GM18498 (cell line): ENCODE data around the gene APIP.
A peak's percentile ranks its signal among the peaks of the same experiment; 100 is the strongest.

Source experiments
- ATAC-seq: cut with Tn5 transposase; IDR thresholded peaks from one replicate; pipeline ENCODE4 v1.9.1; 2021; ENCODE audit warnings: mild to moderate bottlenecking, moderate library complexity; ENCODE audit not compliant: unreplicated experiment

Gene APIP

DNA sequence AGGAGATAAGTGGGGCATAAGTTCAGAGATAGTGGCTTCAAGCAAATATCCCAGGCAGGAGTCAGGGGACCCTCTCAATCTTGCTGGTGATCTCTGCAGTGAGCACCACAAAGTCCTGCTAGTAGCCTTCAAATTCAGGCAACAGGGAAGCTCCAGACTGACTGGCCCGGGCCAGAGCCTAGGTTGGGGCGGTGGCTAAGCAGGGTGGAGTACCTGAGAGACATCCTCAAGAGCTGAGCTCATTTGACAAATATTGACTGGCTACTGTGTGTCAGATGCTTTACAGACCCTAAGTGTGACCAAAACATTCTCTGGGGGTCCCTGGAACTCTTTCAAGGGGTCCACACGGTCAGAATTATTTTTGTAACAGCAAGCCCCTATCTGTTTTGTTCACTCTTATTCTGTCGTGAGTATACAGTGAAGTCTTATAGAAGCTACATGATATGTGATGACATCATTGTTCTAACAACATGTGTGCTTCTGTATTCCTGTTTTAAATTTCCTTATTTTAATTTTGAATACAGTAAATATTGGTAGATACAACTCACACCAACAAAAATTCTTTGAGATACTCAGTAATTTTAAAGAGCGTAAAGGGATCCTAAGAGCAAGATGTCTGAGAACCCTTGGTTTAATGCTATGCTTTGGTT is 71.6 kb downstream of the APIP start:
- ATAC-seq, result no peak

DNA sequence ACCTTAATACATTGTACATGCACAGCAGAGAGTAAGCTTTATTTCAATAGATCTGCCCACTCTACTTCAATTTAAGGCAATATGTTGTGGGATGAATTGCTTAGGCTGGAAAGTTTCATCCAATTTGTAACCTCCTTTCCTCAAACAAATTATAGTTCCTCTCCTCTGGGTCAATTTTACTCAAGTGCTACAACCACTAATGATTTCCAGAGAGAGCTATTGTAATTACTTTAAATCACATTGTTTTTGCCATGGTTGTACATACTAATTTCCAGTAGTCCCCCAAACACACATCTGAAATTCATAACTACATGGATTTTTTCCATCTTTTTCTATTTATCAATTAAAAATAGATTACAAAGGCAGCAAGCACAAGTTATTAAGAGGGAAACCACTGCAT is 72.9 kb downstream of the APIP start:
- no peak for ATAC-seq

GRCh38 chr11:34840736-34841386 is 75.3 kb downstream of the APIP start:
- ATAC-seq, result peak; percentile 66

- no peak for ATAC-seq
Measured at GRCh38 chr11:34839969-34840368, 76.2 kb downstream of the APIP start.

DNA sequence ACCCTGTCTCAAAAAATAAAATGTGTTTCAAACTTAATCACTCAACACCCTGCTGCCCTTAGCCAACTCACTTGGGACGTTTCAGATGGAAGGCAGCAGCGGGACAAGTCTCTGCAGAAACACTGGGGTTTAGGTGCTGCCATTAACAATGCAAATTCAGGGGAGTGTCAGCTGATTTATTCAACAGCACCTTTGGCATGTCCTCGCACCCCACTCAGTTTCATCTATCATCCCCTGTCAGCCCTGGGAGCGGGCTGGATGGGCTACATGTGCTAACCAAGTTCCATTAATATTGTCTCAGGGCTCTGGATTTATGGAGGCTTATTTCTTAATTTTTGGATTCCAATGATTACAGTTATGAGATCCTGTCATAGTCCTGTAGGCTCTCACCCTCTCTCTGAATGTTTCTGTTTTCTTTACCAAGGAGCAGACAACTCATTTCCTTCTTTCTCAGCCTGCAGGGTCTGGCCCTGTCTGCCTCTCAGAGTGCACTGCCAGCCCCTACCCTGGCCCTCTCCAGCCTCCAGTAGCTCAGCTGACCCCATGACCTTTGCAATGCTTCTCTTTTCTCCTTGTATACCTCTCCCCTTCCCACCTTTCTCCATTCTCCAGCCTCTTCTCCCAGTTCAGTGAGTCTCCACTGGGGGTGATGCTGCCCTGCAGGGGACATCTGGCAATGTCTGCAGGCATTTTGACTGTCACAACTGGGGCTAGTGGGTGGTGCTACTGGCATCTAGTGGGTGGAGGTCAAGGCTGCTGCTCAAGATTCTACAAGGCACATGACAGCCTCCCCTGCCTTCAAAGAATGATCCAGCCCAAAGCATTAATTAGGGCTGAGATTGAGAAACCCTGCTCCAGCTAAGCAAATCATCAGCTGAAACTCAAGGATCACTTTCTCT is 79.0 kb downstream of the APIP start:
- no peak for ATAC-seq

DNA sequence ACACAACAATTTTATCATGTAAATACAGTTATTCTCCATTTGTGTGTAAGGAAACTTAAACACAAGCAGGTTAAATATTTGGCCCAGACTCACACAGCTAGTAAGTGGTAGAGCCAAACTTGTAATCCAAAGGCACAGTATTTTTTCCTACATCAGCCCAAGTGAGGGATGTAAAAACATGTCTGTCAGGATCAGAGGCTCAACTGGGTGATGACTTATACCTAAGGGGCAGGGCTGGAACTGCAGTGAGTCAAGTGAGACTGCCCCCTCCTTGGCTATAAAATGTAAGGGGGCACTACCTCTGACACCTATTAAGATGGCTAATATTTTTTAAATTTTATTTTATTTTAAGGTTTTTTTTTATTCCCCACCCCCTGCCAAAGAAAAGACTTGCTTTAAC is 82.6 kb downstream of the APIP start:
- no peak for ATAC-seq
